Measurements from ENCODE around the gene GPS2. TPM values are rescaled to one million over a fixed set of nuclear protein-coding genes. Genes with fewer than 3 reads are reported as not detected.
A peak's percentile ranks its signal among the peaks of the same experiment; 100 is the strongest.

GPS2 gene
- total and polyA plus RNA-seq, 2 experiments from 2014 or later = 59.9 to 97.4 TPM

DNA sequence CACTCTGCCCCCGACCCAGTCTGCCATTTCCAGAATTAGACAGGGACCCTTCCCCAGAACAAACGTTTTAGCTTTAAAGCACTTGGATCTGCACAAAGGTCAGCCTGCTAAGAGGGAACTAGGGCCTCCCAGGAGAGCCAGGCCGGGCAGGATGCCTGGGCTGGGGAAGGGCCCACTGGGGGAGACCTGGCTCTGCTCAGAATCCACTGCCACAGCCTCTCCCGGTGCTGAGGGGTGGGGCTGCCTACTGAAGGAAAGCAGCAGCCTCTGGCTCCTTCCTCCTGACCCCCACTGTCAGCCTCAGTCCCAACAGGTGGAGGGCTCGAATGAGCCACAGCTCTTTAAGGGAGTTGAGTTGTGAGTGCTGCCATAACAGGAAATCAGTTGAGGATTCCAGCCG lies 22.4 kb downstream of the GPS2 start:
- TF ChIP-seq CTCF (IDR thresholded peaks at IDR 0.05; ENCODE audit: low read depth, low read length) = no peak
- H3K4me3 ChIP-seq = no peak overlapping the region

DNA sequence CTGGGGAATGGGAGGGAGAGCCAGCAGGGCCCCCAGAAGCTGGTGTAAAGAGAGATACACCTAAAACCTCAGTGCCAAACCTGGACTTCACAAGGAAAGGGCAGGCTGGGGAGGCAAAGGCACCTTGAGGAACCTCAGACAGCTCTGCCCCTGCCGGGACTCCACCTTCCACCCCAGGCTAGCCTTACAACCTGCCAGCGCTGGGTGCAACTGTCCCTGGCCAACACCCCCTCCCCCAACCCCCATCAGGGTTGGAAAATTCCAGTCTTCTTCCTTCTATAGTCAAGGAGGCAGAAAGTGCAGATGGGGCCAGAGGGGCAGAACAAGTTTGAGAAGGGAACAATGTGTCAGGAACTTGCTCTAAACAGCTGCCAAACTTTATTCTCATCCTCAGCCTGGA lies 23.0 kb downstream of the GPS2 start:
- H3K27me3 ChIP-seq = peaks cover 4% of the 10 kb centered on the region

More for the DNA sequence above, 22.4 kb downstream of the GPS2 start:
- H3K4me1 ChIP-seq (ENCODE audit: low read depth) = peaks cover 41% of the 10 kb centered on the region
- peaks cover 2% of the 10 kb centered on the region for H3K36me3 ChIP-seq
- peak; percentile 48 to 54 for DNase-seq (ENCODE audit: low read depth in 1 of 2, low spot score in 1 of 2)
- peaks cover 4% of the 10 kb centered on the region for H3K27me3 ChIP-seq
- no peaks in the 10 kb centered on the region for H3K9me3 ChIP-seq (ENCODE audit: low read depth)
- H3K27ac ChIP-seq = peak overlapping the region; percentile 70

GRCh38 chr17:7290685-7291084 lies 24.5 kb downstream of the GPS2 start:
- no peaks in the 10 kb centered on the region for H3K9me3 ChIP-seq (ENCODE audit: low read depth)
- peaks cover 4% of the 10 kb centered on the region for H3K27me3 ChIP-seq
- no peak for TF ChIP-seq CTCF (IDR thresholded peaks at IDR 0.05; ENCODE audit: low read depth, low read length)
- DNase-seq (ENCODE audit: low read depth in 1 of 2, low spot score in 1 of 2) = no peak
- H3K36me3 ChIP-seq = peaks cover 12% of the 10 kb centered on the region
- peak overlapping the region; percentile 23 for H3K27ac ChIP-seq
- H3K4me3 ChIP-seq = no peak overlapping the region
- peaks cover 35% of the 10 kb centered on the region for H3K4me1 ChIP-seq (ENCODE audit: low read depth)

More for the DNA sequence above, 23.0 kb downstream of the GPS2 start:
- H3K4me3 ChIP-seq = no peak overlapping the region
- TF ChIP-seq CTCF (IDR thresholded peaks at IDR 0.05; ENCODE audit: low read depth, low read length) = no peak
- H3K4me1 ChIP-seq (ENCODE audit: low read depth) = peaks cover 41% of the 10 kb centered on the region
- H3K9me3 ChIP-seq (ENCODE audit: low read depth) = no peaks in the 10 kb centered on the region
- H3K36me3 ChIP-seq = peaks cover 3% of the 10 kb centered on the region
- no peak for DNase-seq (ENCODE audit: low read depth in 1 of 2, low spot score in 1 of 2)
- H3K27ac ChIP-seq = peak overlapping the region; percentile 70

- Histone ChIP-seq H3K4me3 (no peak overlapping the region), H3K27ac (no peak overlapping the region), H3K27me3 (no peaks in the 10 kb centered on the region), H3K36me3 (peaks cover 17% of the 10 kb centered on the region), H3K9me3 (ENCODE audit: low read depth) (no peaks in the 10 kb centered on the region), H3K4me1 (ENCODE audit: low read depth) (peaks cover 35% of the 10 kb centered on the region)
- no peak for DNase-seq (ENCODE audit: low read depth in 1 of 2, low spot score in 1 of 2)
- no peak for TF ChIP-seq CTCF (IDR thresholded peaks at IDR 0.05; ENCODE audit: low read depth, low read length)
Measured at GRCh38 chr17:7290166-7290565, 25.0 kb downstream of the GPS2 start.

DNA sequence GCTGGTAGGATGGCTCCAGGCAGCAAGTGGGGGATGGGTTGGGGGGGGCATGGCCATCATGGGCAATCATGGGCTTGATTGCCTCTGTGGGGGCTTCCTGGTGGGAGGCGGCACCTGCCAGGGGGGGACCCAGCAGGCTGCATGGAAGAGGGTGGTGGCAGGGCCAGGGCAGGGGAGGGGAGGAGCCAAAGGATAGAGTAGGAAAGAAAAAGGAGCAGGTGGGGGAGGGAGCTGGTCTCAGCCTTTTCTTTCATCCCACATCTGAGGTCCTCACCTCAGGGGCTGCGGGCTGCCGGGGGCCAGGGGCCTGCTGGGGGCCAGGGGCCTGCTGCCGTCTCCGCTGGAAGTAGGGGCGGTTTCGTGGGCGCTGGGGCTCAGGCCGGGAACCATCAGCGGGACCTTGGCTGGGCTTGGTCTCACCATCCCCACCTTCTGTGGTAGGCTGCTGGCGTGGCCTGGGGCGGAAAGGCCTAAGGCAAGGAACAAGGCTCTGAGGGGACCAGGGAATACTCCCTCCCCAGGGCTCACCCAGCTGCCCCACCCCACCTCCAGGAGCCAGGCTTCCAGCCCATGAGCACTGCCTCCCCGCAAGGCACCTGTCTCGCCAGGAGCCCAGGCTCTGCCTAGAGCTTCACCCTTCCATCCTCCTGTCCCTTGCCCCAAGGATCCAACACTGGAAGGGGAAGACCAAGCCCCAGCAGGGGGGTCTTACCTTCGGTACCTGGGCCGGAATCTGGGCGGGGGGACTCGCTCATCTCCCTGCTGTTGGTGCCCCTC lies 25.7 kb downstream of the GPS2 start:
- H3K27ac ChIP-seq = peak overlapping the region; percentile 34
- H3K4me3 ChIP-seq = no peak overlapping the region
- no peaks in the 10 kb centered on the region for H3K27me3 ChIP-seq
- H3K4me1 ChIP-seq (ENCODE audit: low read depth) = peaks cover 35% of the 10 kb centered on the region
- H3K9me3 ChIP-seq (ENCODE audit: low read depth) = no peaks in the 10 kb centered on the region
- no peak for TF ChIP-seq CTCF (IDR thresholded peaks at IDR 0.05; ENCODE audit: low read depth, low read length)
- peaks cover 24% of the 10 kb centered on the region for H3K36me3 ChIP-seq
- no peak for DNase-seq (ENCODE audit: low read depth in 1 of 2, low spot score in 1 of 2)
